H9 (cell line): ENCODE measurements around the gene ERMP1. TPM values are rescaled to one million over a fixed set of nuclear protein-coding genes. Genes with fewer than 3 reads are reported as not detected.

Source experiments
- DNase-seq: peaks from one replicate; pipeline ENCODE4 v3.0.0-alpha.2; 2017
- H2AFZ ChIP-seq: one replicate; pipeline ENCODE4 v1.6.1; 2013; ENCODE audit warnings: mild to moderate bottlenecking, low read length, control low read depth, moderate library complexity
- H2AK5ac ChIP-seq: 2 replicates; pipeline ENCODE4 v1.6.1; 2013; ENCODE audit warnings: low read length, control low read depth, mixed read lengths; ENCODE audit not compliant: insufficient read length
- H2BK120ac ChIP-seq: one replicate; pipeline ENCODE4 v1.6.1; 2013; ENCODE audit warnings: low read depth, mild to moderate bottlenecking, low read length, control low read depth, inconsistent platforms; ENCODE audit not compliant: poor library complexity, severe bottlenecking
- H2BK12ac ChIP-seq: 2 replicates; pipeline ENCODE4 v1.6.1; 2013; ENCODE audit warnings: low read length, control low read depth, mixed read lengths, low read depth; ENCODE audit not compliant: insufficient read length
- H2BK15ac ChIP-seq: 2 replicates; pipeline ENCODE4 v1.6.1; 2013; ENCODE audit warnings: low read depth, low read length, control low read depth
- H2BK20ac ChIP-seq: one replicate; pipeline ENCODE4 v1.6.1; 2013; ENCODE audit warnings: low read depth, mild to moderate bottlenecking, low read length, control low read depth, inconsistent platforms; ENCODE audit not compliant: poor library complexity, severe bottlenecking
- H2BK5ac ChIP-seq: 2 replicates; pipeline ENCODE4 v1.6.1; 2013; ENCODE audit warnings: low read length, control low read depth, mixed read lengths; ENCODE audit not compliant: insufficient read length
- H3K14ac ChIP-seq: 2 replicates; pipeline ENCODE4 v1.6.1; 2013; ENCODE audit warnings: low read length, control low read depth; ENCODE audit not compliant: insufficient read depth
- H3K18ac ChIP-seq: 2 replicates; pipeline ENCODE4 v1.6.1; 2013; ENCODE audit warnings: low read depth, mild to moderate bottlenecking, mixed read lengths, low read length, control low read depth; ENCODE audit not compliant: insufficient read length
- H3K23ac ChIP-seq: 2 replicates; pipeline ENCODE4 v1.6.1; 2013; ENCODE audit warnings: low read length, control low read depth, mixed read lengths, low read depth; ENCODE audit not compliant: insufficient read length
- H3K23me2 ChIP-seq: 2 replicates; pipeline ENCODE4 v1.6.1; 2013; ENCODE audit warnings: low read depth, mild to moderate bottlenecking, mixed read lengths, low read length, control low read depth; ENCODE audit not compliant: insufficient read length, poor library complexity, severe bottlenecking
- H3K27ac ChIP-seq: 2 replicates; pipeline ENCODE4 v1.5.1; 2013; ENCODE audit warnings: low read length, control low read depth, mixed read lengths, low read depth; ENCODE audit not compliant: insufficient read length
- H3K27me3 ChIP-seq: 2 replicates; pipeline ENCODE4 v1.6.1; 2013; ENCODE audit warnings: low read length, control low read depth, inconsistent platforms; ENCODE audit not compliant: insufficient read depth
- H3K4ac ChIP-seq: 2 replicates; pipeline ENCODE4 v1.6.1; 2013; ENCODE audit warnings: low read depth, mild to moderate bottlenecking, control low read depth, inconsistent platforms, low read length, moderate library complexity
- H3K4me1 ChIP-seq: 2 replicates; pipeline ENCODE4 v1.6.1; 2013; ENCODE audit warnings: low read length, control low read depth, inconsistent platforms; ENCODE audit not compliant: insufficient read depth
- H3K4me2 ChIP-seq: 2 replicates; pipeline ENCODE4 v1.6.1; 2013; ENCODE audit warnings: low read length, control low read depth, mixed read lengths; ENCODE audit not compliant: insufficient read length, insufficient read depth
- H3K56ac ChIP-seq: 2 replicates; pipeline ENCODE4 v1.6.1; 2013; ENCODE audit warnings: low read depth, mild to moderate bottlenecking, mixed read lengths, low read length, control low read depth; ENCODE audit not compliant: insufficient read length
- H3K79me1 ChIP-seq: 2 replicates; pipeline ENCODE4 v1.6.1; 2013; ENCODE audit warnings: low read depth, mild to moderate bottlenecking, moderate library complexity, low read length, control low read depth, inconsistent platforms; ENCODE audit not compliant: insufficient read depth, poor library complexity, severe bottlenecking
- H3K79me2 ChIP-seq: 2 replicates; pipeline ENCODE4 v1.6.1; 2013; ENCODE audit warnings: low read length, control low read depth, inconsistent platforms; ENCODE audit not compliant: insufficient read depth
- H3K9ac ChIP-seq: 2 replicates; pipeline ENCODE4 v1.6.1; 2013; ENCODE audit warnings: low read length, control low read depth, mixed read lengths; ENCODE audit not compliant: insufficient read length; ENCODE audit errors: extremely low read depth
- H3K9me3 ChIP-seq: one replicate; pipeline ENCODE4 v1.6.1; 2013; ENCODE audit warnings: low read depth, low read length, inconsistent platforms; ENCODE audit not compliant: control insufficient read depth
- H3T11ph ChIP-seq: one replicate; pipeline ENCODE4 v1.6.1; 2013; ENCODE audit warnings: mild to moderate bottlenecking, low read length, control low read depth, inconsistent platforms
- H4K20me1 ChIP-seq: one replicate; pipeline ENCODE4 v1.6.1; 2013; ENCODE audit not compliant: control insufficient read depth, insufficient read length, insufficient read depth
- H4K5ac ChIP-seq: 2 replicates; pipeline ENCODE4 v1.6.1; 2013; ENCODE audit warnings: low read depth, mild to moderate bottlenecking, mixed read lengths, low read length, control low read depth; ENCODE audit not compliant: insufficient read length
- H4K8ac ChIP-seq: replicated peaks from 2 replicates; pipeline ENCODE4 v1.6.1; 2013; ENCODE audit warnings: low read length, control low read depth, mixed read lengths, low read depth; ENCODE audit not compliant: insufficient read length
- H4K91ac ChIP-seq: 2 replicates; pipeline ENCODE4 v1.6.1; 2013; ENCODE audit warnings: low read depth, mild to moderate bottlenecking, moderate library complexity, mixed read lengths, low read length, control low read depth; ENCODE audit not compliant: insufficient read length
- H3K27ac Mint-ChIP-seq, 3 experiments: 2 replicates in 2 of 3; 3 replicates in 1 of 3; pipeline ENCODE4 v1.8.0; 2020 to 2021; ENCODE audit warnings: mixed read lengths in 3 of 3, mild to moderate bottlenecking in 1 of 3, moderate library complexity in 1 of 3
- H3K27me3 Mint-ChIP-seq: 2 replicates; pipeline ENCODE4 v1.8.0; 2021; ENCODE audit warnings: low read depth, mild to moderate bottlenecking, moderate library complexity, mixed read lengths
- H3K36me3 Mint-ChIP-seq, 3 experiments: 2 replicates in 2 of 3; 3 replicates in 1 of 3; pipeline ENCODE4 v1.8.0; 2020 to 2021; ENCODE audit warnings: low read depth in 3 of 3, mixed read lengths in 3 of 3; ENCODE audit not compliant: insufficient read depth in 1 of 3
- H3K4me1 Mint-ChIP-seq, 2 experiments: 2 replicates each; pipeline ENCODE4 v1.8.0; 2020; ENCODE audit warnings: mixed read lengths in 2 of 2
- H3K4me3 Mint-ChIP-seq, 2 experiments: 2 replicates in 1 of 2; 3 replicates in 1 of 2; pipeline ENCODE4 v1.8.0; 2020 to 2021; ENCODE audit warnings: mild to moderate bottlenecking in 2 of 2, mixed read lengths in 2 of 2, moderate library complexity in 1 of 2
- H3K9me3 Mint-ChIP-seq, 2 experiments: 2 replicates in 1 of 2; 3 replicates in 1 of 2; pipeline ENCODE4 v1.8.0; 2020; ENCODE audit warnings: mild to moderate bottlenecking in 2 of 2, mixed read lengths in 2 of 2, moderate library complexity in 1 of 2
- CTCF ChIP-seq: fragments of 200-600 bp; sonication (generic); conservative IDR thresholded peaks from 3 replicates; pipeline ENCODE4 v1.8.0; 2021; ENCODE audit warnings: antibody characterized with exemption, mild to moderate bottlenecking
- whole genome bisulfite sequencing: extraction: QIAGEN DNeasy Blood & Tissue Kit; methylation state at CpG from one replicate; pipeline ENCODE4 v1.1.7; 2013; ENCODE audit warnings: missing lambda C conversion rate, low lambda C conversion rate, mixed read lengths; ENCODE audit not compliant: insufficient read length; ENCODE audit errors: extremely low coverage; 5-methylcytosine and 5-hydroxymethylcytosine counted together
- total RNA-seq: library from RNA; stranded (reverse); gene quantifications from 2 replicates; pipeline ENCODE4 v1.2.1, GENCODE V29; 2021

ERMP1 gene
- total RNA-seq, 1 experiment from 2014 or later = 20.2 TPM

- H3K23me2 ChIP-seq = no peaks in the 10 kb centered on the region
- no peak overlapping the region for H4K8ac ChIP-seq
- no peaks in the 10 kb centered on the region for H3K27me3 ChIP-seq
- H3K4me2 ChIP-seq = no peak overlapping the region
- no peaks in the 10 kb centered on the region for H3K79me2 ChIP-seq
- no peaks in the 10 kb centered on the region for H4K20me1 ChIP-seq
- no peak overlapping the region for H3K9ac ChIP-seq
- H3T11ph ChIP-seq = no peak overlapping the region
- H3K14ac ChIP-seq = no peak overlapping the region
- H3K4ac ChIP-seq = no peak overlapping the region
- H2AFZ ChIP-seq = no peak overlapping the region
- no peak for DNase-seq
- peaks cover 6 to 19% of the 10 kb centered on the region in 2 experiments for H3K4me1 Mint-ChIP-seq
- H3K36me3 Mint-ChIP-seq = no peaks in the 10 kb centered on the region
- H3K4me3 Mint-ChIP-seq = no peak overlapping the region
- H3K79me1 ChIP-seq = no peaks in the 10 kb centered on the region
- H3K27ac ChIP-seq = no peak overlapping the region
- no peak overlapping the region for H2AK5ac ChIP-seq
- no peak overlapping the region for H2BK12ac ChIP-seq
- H3K27ac Mint-ChIP-seq = no peak overlapping the region
- H4K91ac ChIP-seq = no peak overlapping the region
- peaks cover 5% of the 10 kb centered on the region for H3K27me3 Mint-ChIP-seq
- H3K9me3 ChIP-seq = no peaks in the 10 kb centered on the region
- H2BK120ac ChIP-seq = no peak overlapping the region
- H3K56ac ChIP-seq = no peak overlapping the region
- H4K5ac ChIP-seq = no peak overlapping the region
- H3K4me1 ChIP-seq = no peaks in the 10 kb centered on the region
- no peak overlapping the region for H3K23ac ChIP-seq
- no peak overlapping the region for H2BK5ac ChIP-seq
- no peaks in the 10 kb centered on the region for H3K9me3 Mint-ChIP-seq
- no peak overlapping the region for H2BK15ac ChIP-seq
- TF ChIP-seq CTCF = no peak
- H2BK20ac ChIP-seq = no peak overlapping the region
- no peak overlapping the region for H3K18ac ChIP-seq
- no CpG with 5 or more reads among the region's 2 CpGs for WGBS
Observed at GRCh38 chr9:5866272-5866671, 33.4 kb upstream of the ERMP1 start.
